H1 (cell line): ENCODE measurements around the gene NINJ2. TPM values are rescaled to one million over a fixed set of nuclear protein-coding genes. Genes with fewer than 3 reads are reported as not detected.
A peak's percentile ranks its signal among the peaks of the same experiment; 100 is the strongest.

Experiments used
- CTCF ChIA-PET: fragments of 300-600 bp; sonication (Branson Sonifier 250); formaldehyde crosslinking; loops from one replicate; lab custom pipeline; 2021; ENCODE audit not compliant: partially characterized antibody; lab: Charles Lee
- POLR2A ChIA-PET: fragments of 300-600 bp; sonication (Branson Sonifier 250); formaldehyde crosslinking; loops from one replicate; lab custom pipeline; 2021; ENCODE audit warnings: inconsistent platforms; ENCODE audit not compliant: partially characterized antibody; lab: Charles Lee
- DNase-seq, 2 experiments: peaks; one replicate each; pipeline versions ENCODE4 v3.0.0 to v3.0.0-alpha.2; 2010 to 2022; ENCODE audit warnings: low spot score in 2 of 2, low read depth in 1 of 2, mixed read lengths in 1 of 2
- FAIRE-seq: peaks from 2 replicates; lab custom pipeline; 2011; peaks lifted over from hg19 to GRCh38; lab: Jason Lieb, UNC
- H2AFZ ChIP-seq: 2 replicates; pipeline ENCODE4 v1.8.1; 2012; ENCODE audit warnings: low read length, inconsistent platforms
- H2AK5ac ChIP-seq: 2 replicates; pipeline ENCODE4 v1.6.1; 2013; ENCODE audit warnings: low read depth, low read length
- H2BK120ac ChIP-seq: replicated peaks from 2 replicates; pipeline ENCODE3; 2013; ENCODE audit warnings: low read depth, low read length, inconsistent platforms
- H2BK12ac ChIP-seq: 2 replicates; pipeline ENCODE4 v1.6.1; 2013; ENCODE audit warnings: low read depth, low read length
- H2BK15ac ChIP-seq: 2 replicates; pipeline ENCODE4 v1.6.1; 2013; ENCODE audit warnings: low read length
- H2BK20ac ChIP-seq: 2 replicates; pipeline ENCODE4 v1.6.1; 2013; ENCODE audit warnings: low read length
- H2BK5ac ChIP-seq: 2 replicates; pipeline ENCODE4 v1.6.1; 2013; ENCODE audit warnings: low read depth, low read length
- H3K14ac ChIP-seq: 2 replicates; pipeline ENCODE4 v1.6.1; 2013; ENCODE audit warnings: inconsistent platforms; ENCODE audit not compliant: insufficient read length
- H3K18ac ChIP-seq: 2 replicates; pipeline ENCODE4 v1.6.1; 2013; ENCODE audit warnings: low read length; ENCODE audit errors: extremely low read depth
- H3K23ac ChIP-seq: 2 replicates; pipeline ENCODE4 v1.6.1; 2013; ENCODE audit warnings: inconsistent platforms; ENCODE audit not compliant: insufficient read length
- H3K23me2 ChIP-seq: 2 replicates; pipeline ENCODE4 v1.6.1; 2013; ENCODE audit warnings: low read depth, low read length
- H3K27ac ChIP-seq: 2 replicates; pipeline ENCODE4 v1.6.1; 2011; ENCODE audit warnings: low read depth, low read length, inconsistent platforms
- H3K27me3 ChIP-seq, 4 experiments: replicated peaks in 1 of 4; 1 replicate in 1 of 4; 2 replicates in 3 of 4; pipeline versions ENCODE4 v1.6.1 to v1.8.1; 2011 to 2013; ENCODE audit warnings: low read length in 3 of 4, mild to moderate bottlenecking in 3 of 4, inconsistent platforms in 2 of 4, mixed read lengths in 2 of 4, moderate library complexity in 1 of 4; ENCODE audit not compliant: control insufficient read depth in 3 of 4, insufficient read depth in 3 of 4; ENCODE audit errors: extremely low read depth in 1 of 4
- H3K36me3 ChIP-seq, 4 experiments: 2 replicates each; pipeline versions ENCODE4 v1.6.1 to v1.8.1; 2011 to 2013; ENCODE audit warnings: mild to moderate bottlenecking in 4 of 4, low read length in 3 of 4, moderate library complexity in 2 of 4, control low read depth in 1 of 4, inconsistent platforms in 1 of 4; ENCODE audit not compliant: insufficient read depth in 4 of 4, control insufficient read depth in 2 of 4
- H3K4ac ChIP-seq: replicated peaks from 2 replicates; pipeline ENCODE3; 2013; ENCODE audit warnings: low read length, low read depth, mixed read lengths, inconsistent platforms; ENCODE audit not compliant: insufficient read length
- H3K4me1 ChIP-seq, 4 experiments: replicated peaks in 1 of 4; 1 replicate in 1 of 4; 2 replicates in 3 of 4; pipeline versions ENCODE4 v1.6.1 to v1.8.1; 2011 to 2013; ENCODE audit warnings: low read length in 3 of 4, inconsistent platforms in 2 of 4, mixed read lengths in 1 of 4; ENCODE audit not compliant: insufficient read depth in 4 of 4, control insufficient read depth in 3 of 4
- H3K4me2 ChIP-seq, 2 experiments: 2 replicates each; pipeline versions ENCODE4 v1.6.1 to v1.8.1; 2011 to 2013; ENCODE audit warnings: low read depth in 2 of 2, low read length in 2 of 2, control low read depth in 1 of 2, inconsistent platforms in 1 of 2, mild to moderate bottlenecking in 1 of 2; ENCODE audit not compliant: insufficient read depth in 1 of 2
- H3K4me3 ChIP-seq, 4 experiments: fragments of 200-600, 300-600 bp in 1 of 4; sonication (generic), shearing (Covaris generic), sonication (Bioruptor Twin) in 1 of 4; 2 replicates each; pipeline versions ENCODE4 v1.5.1 to v1.8.1; 2011 to 2016; ENCODE audit warnings: low read length in 4 of 4, low read depth in 3 of 4, control low read depth in 2 of 4, inconsistent platforms in 2 of 4, mild to moderate bottlenecking in 2 of 4, mixed read lengths in 1 of 4, moderate library complexity in 1 of 4; ENCODE audit not compliant: insufficient read depth in 2 of 4; ENCODE audit errors: extremely low read depth in 1 of 4
- H3K56ac ChIP-seq: replicated peaks from 2 replicates; pipeline ENCODE3; 2013; ENCODE audit warnings: low read depth, mild to moderate bottlenecking, mixed read lengths, low read length, inconsistent platforms; ENCODE audit not compliant: insufficient read length
- H3K79me1 ChIP-seq: 2 replicates; pipeline ENCODE4 v1.6.1; 2013; ENCODE audit warnings: low read depth, low read length, control low read depth
- H3K79me2 ChIP-seq, 2 experiments: 2 replicates each; pipeline versions ENCODE4 v1.6.1 to v1.8.1; 2012 to 2013; ENCODE audit warnings: low read length in 2 of 2, mild to moderate bottlenecking in 2 of 2, inconsistent platforms in 1 of 2; ENCODE audit not compliant: insufficient read depth in 2 of 2, control insufficient read depth in 1 of 2
- H3K9ac ChIP-seq, 4 experiments: replicated peaks in 1 of 4; 1 replicate in 1 of 4; 2 replicates in 3 of 4; pipeline versions ENCODE4 v1.6.1 to v1.8.1; 2011 to 2013; ENCODE audit warnings: low read depth in 3 of 4, low read length in 3 of 4, control low read depth in 2 of 4, mild to moderate bottlenecking in 2 of 4, moderate library complexity in 2 of 4, inconsistent platforms in 1 of 4; ENCODE audit errors: extremely low read depth in 1 of 4
- H3K9me3 ChIP-seq, 2 experiments: 2 replicates each; pipeline versions ENCODE4 v1.6.1 to v1.8.1; 2012 to 2013; ENCODE audit warnings: mild to moderate bottlenecking in 2 of 2, moderate library complexity in 2 of 2, control low read depth in 1 of 2, inconsistent platforms in 1 of 2, low read depth in 1 of 2, low read length in 1 of 2, mixed read lengths in 1 of 2; ENCODE audit not compliant: insufficient read depth in 2 of 2
- H4K20me1 ChIP-seq, 2 experiments: replicated peaks in 1 of 2; 2 replicates each; pipeline versions ENCODE3 to v1.8.1; 2011 to 2013; ENCODE audit warnings: inconsistent platforms in 2 of 2, low read length in 2 of 2, mild to moderate bottlenecking in 1 of 2; ENCODE audit not compliant: insufficient read depth in 2 of 2, control insufficient read depth in 1 of 2
- H4K5ac ChIP-seq: 2 replicates; pipeline ENCODE4 v1.6.1; 2013; ENCODE audit warnings: low read length, low read depth, mixed read lengths, inconsistent platforms; ENCODE audit not compliant: insufficient read length
- H4K8ac ChIP-seq: 2 replicates; pipeline ENCODE4 v1.8.0; 2013; ENCODE audit warnings: mild to moderate bottlenecking, moderate library complexity, low read length, inconsistent platforms; ENCODE audit not compliant: insufficient read depth; ENCODE audit errors: extremely low read depth
- H4K91ac ChIP-seq: replicated peaks from 2 replicates; pipeline ENCODE3; 2013; ENCODE audit warnings: low read length, mixed read lengths, inconsistent platforms; ENCODE audit not compliant: insufficient read length
- TBP ChIP-seq: IDR thresholded peaks from 2 replicates; pipeline ENCODE4 v1.6.1; 2011; ENCODE audit warnings: low read depth, low read length, improper control_type of control experiment
- WGBS, 2 experiments: shearing (Covaris generic) in 1 of 2; methylation state at CpG; one replicate each; pipeline versions ENCODE4 v1.1.6 to v1.1.7; 2013 to 2015; ENCODE audit warnings: low lambda C conversion rate in 2 of 2, mixed read lengths in 2 of 2, inconsistent platforms in 1 of 2, low coverage in 1 of 2, missing lambda C conversion rate in 1 of 2; ENCODE audit not compliant: insufficient replicate concordance in 2 of 2, insufficient coverage in 1 of 2, insufficient read length in 1 of 2; ENCODE audit errors: extremely low coverage in 1 of 2, missing lambda C conversion rate in 1 of 2; 5-methylcytosine and 5-hydroxymethylcytosine counted together
- polyA plus RNA-seq, 7 experiments: library from polyadenylated mRNA; depleted of rRNA in 3 of 7; stranded (reverse) in 5 of 7; unstranded in 2 of 7; fragments of >200 nt in 5 of 7; fragments of 200-250 nt in 2 of 7; gene quantifications; 1 replicate in 5 of 7; 2 replicates in 1 of 7; 4 replicates in 1 of 7; pipeline versions ENCODE4 v1.2.1 to v1.2.3, GENCODE V29; 2011 to 2013; ENCODE audit warnings: missing spikeins in 2 of 7, mixed read lengths in 2 of 7
- total RNA-seq: library from RNA; stranded (reverse); fragmentation: NEBNext Ultra II Directional; extraction: Animal tissue kit (Norgen Biotek cat#: 25700); gene quantifications from 2 replicates; pipeline ENCODE4 v1.2.1, GENCODE V29; 2021

The NINJ2 gene
- total and polyA plus RNA-seq, 2 of the 8 experiments (the other 6 are each of a cell fraction or from before 2014, with no cell fraction given) = 1.4 TPM; not detected in 1

DNA sequence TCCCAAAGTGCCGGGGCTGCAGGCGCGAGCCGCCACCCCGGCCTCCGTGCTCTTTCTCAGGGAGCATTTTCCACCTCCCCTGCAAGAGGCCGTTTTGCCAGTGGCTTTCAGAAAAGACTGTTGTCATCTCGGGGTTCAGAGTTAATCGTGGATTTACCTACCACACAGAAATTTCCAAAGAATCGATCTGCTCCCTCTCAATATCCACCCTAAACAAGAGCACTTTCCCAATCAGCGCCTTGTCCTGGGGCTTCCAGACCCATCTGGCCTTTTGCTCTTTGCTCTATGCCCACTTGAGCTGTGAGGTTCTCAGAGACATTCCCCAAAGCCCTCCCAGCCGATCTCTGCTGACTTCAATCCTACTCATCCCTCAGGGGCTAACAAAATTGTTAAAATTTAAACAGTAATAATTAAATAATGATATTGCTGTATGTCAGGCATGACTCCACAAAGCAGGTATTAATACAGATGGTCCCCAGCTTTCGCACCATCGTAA, 86.6 kb downstream of the NINJ2 start:
- ChIA-PET POLR2A (interaction anchor here (0.5 to 0.8 kb wide), 2 partner anchors 104 to 174 kb away, joined by 3 read pairs; no protein-coding TSS in a partner anchor), CTCF (interaction anchor here (0.6 to 6.4 kb wide), 30 partner anchors 10 to 373 kb away, joined by 3 to 41 read pairs (median 6); partner anchors contain the start of genes NINJ2, RAD52 and WNK1)
- no peak overlapping the region for H3K56ac ChIP-seq
- H2BK15ac ChIP-seq = 0 out of 2 replicates have a peak overlapping the region, but pooled peaks have one; percentile 29
- no peak overlapping the region for H2AK5ac ChIP-seq
- H3K4me3 ChIP-seq = no peak overlapping the region
- peaks cover 4% of the 10 kb centered on the region; the same call in 1 of the 2 replicates for H3K23me2 ChIP-seq
- no peak overlapping the region for H3K9ac ChIP-seq
- no peak for DNase-seq
- H3K4me2 ChIP-seq = peak overlapping the region in 1 of 2 experiments; percentile 1; a peak in 1 of 4 replicates
- H3K79me2 ChIP-seq = no peaks in the 10 kb centered on the region
- H4K91ac ChIP-seq = no peak overlapping the region
- H2AFZ ChIP-seq = peak overlapping the region; percentile 67
- peaks cover 0 to 6% (median 2%) of the 10 kb centered on the region in 4 experiments; a peak in 5 of 7 replicates for H3K4me1 ChIP-seq
- H3K23ac ChIP-seq = no peak overlapping the region
- no peak overlapping the region for H2BK12ac ChIP-seq
- H3K36me3 ChIP-seq = no peaks in the 10 kb centered on the region
- FAIRE-seq = no peak
- H3K4ac ChIP-seq = peak overlapping the region; percentile 14
- peaks cover 0 to 3% of the 10 kb centered on the region in 2 experiments for H4K20me1 ChIP-seq
- no peak overlapping the region for H3K18ac ChIP-seq
- H2BK5ac ChIP-seq = no peak overlapping the region
- no peaks in the 10 kb centered on the region; the same call in 1 of the 2 replicates for H3K79me1 ChIP-seq
- no peaks in the 10 kb centered on the region for H3K9me3 ChIP-seq
- peaks cover 0 to 9% (median 7%) of the 10 kb centered on the region in 4 experiments; a peak in 6 of 7 replicates for H3K27me3 ChIP-seq
- no peak overlapping the region for H3K14ac ChIP-seq
- peak overlapping the region; percentile 84 for H4K8ac ChIP-seq
- no peak overlapping the region for H2BK120ac ChIP-seq
- no peak overlapping the region for H4K5ac ChIP-seq
- no peak overlapping the region for H2BK20ac ChIP-seq
- WGBS, 2 experiments = 89% methylated on average over 14 of the region's 14 CpGs; no CpG with 5 or more reads in 1 of the 2 experiments
- no peak overlapping the region for H3K27ac ChIP-seq
- no peak; the same call in 1 of the 2 replicates for TF ChIP-seq TBP
